SK-N-SH treated with all-trans-retinoic acid at 6 μM for 48 hours (cell line): ENCODE measurements around the gene KREMEN1.

Source experiments
- ATAC-seq: fragments of 200-7000 bp; cut with Tn5 transposase; 3 replicates; pipeline ENCODE4 v1.9.1; 2020; ENCODE audit warnings: mild to moderate bottlenecking, moderate library complexity
- ARNTL ChIP-seq: fragments of 450-650 bp; formaldehyde crosslinking; IDR thresholded peaks from 2 replicates; pipeline ENCODE4 v1.5.0; 2020; ENCODE audit warnings: low read depth, mild to moderate bottlenecking, moderate library complexity, borderline replicate concordance
- BACH2 ChIP-seq: fragments of 250-450 bp; sonication (Bioruptor Pico); IDR thresholded peaks from 2 replicates; pipeline ENCODE4 v1.9.0; 2021; ENCODE audit warnings: mild to moderate bottlenecking, borderline replicate concordance
- ESRRG ChIP-seq: fragments of 250-450 bp; sonication (Bioruptor Pico); IDR thresholded peaks from 2 replicates; pipeline ENCODE4 v1.6.1; 2021; ENCODE audit warnings: mild to moderate bottlenecking
- GLIS3 ChIP-seq: fragments of 250-450 bp; sonication (Bioruptor Pico); IDR thresholded peaks from 2 replicates; pipeline ENCODE4 v1.5.0; 2020; ENCODE audit warnings: mild to moderate bottlenecking, moderate library complexity
- ISL1 ChIP-seq: fragments of 250-450 bp; sonication (Bioruptor Pico); IDR thresholded peaks from 2 replicates; pipeline ENCODE4 v2.1.2; 2022; ENCODE audit warnings: mild to moderate bottlenecking, moderate library complexity
- OSR1 ChIP-seq: fragments of 250-450 bp; sonication (Bioruptor Pico); IDR thresholded peaks from 2 replicates; pipeline ENCODE4 v1.8.0; 2022; ENCODE audit warnings: moderate library complexity, mild to moderate bottlenecking, inconsistent platforms
- PPARA ChIP-seq: fragments of 250-450 bp; sonication (Bioruptor Pico); IDR thresholded peaks from 2 replicates; pipeline ENCODE4 v1.5.0; 2020; ENCODE audit warnings: mild to moderate bottlenecking, borderline replicate concordance
- RARB ChIP-seq: fragments of 250-450 bp; sonication (Bioruptor Pico); IDR thresholded peaks from 2 replicates; pipeline ENCODE4 v1.8.0; 2021; ENCODE audit warnings: mild to moderate bottlenecking, moderate library complexity
- SNAI2 ChIP-seq: fragments of 250-450 bp; sonication (Bioruptor Pico); IDR thresholded peaks from 2 replicates; pipeline ENCODE4 v1.5.0; 2020; ENCODE audit warnings: mild to moderate bottlenecking, moderate library complexity
- TCF4 ChIP-seq: fragments of 250-450 bp; sonication (Bioruptor Pico); IDR thresholded peaks from 2 replicates; pipeline ENCODE4 v1.8.0; 2021; ENCODE audit warnings: mild to moderate bottlenecking, moderate library complexity, borderline replicate concordance
- TOX ChIP-seq: fragments of 250-450 bp; sonication (Bioruptor Pico); IDR thresholded peaks from 2 replicates; pipeline ENCODE4 v1.8.0; 2021; ENCODE audit warnings: mild to moderate bottlenecking, moderate library complexity, borderline replicate concordance
- ZC3H10 ChIP-seq: fragments of 250-450 bp; sonication (Bioruptor Pico); IDR thresholded peaks from 2 replicates; pipeline ENCODE4 v1.5.1; 2021; ENCODE audit warnings: mild to moderate bottlenecking, moderate library complexity
- ZFP3 ChIP-seq: fragments of 250-450 bp; sonication (Bioruptor Pico); IDR thresholded peaks from 2 replicates; pipeline ENCODE4 v1.5.0; 2020; ENCODE audit warnings: mild to moderate bottlenecking, moderate library complexity
- ZFP30 ChIP-seq: fragments of 450-650 bp; formaldehyde crosslinking; IDR thresholded peaks from 2 replicates; pipeline ENCODE4 v1.5.0; 2022; ENCODE audit warnings: mild to moderate bottlenecking, moderate library complexity
- ZNF565 ChIP-seq: fragments of 450-650 bp; formaldehyde crosslinking; conservative IDR thresholded peaks from 2 replicates; pipeline ENCODE4 v1.5.0; 2020; ENCODE audit warnings: low read depth, mild to moderate bottlenecking, moderate library complexity
- ZNF70 ChIP-seq: fragments of 450-650 bp; formaldehyde crosslinking; IDR thresholded peaks from 2 replicates; pipeline ENCODE4 v1.5.0; 2020; ENCODE audit warnings: mild to moderate bottlenecking, moderate library complexity
- TF ChIP-seq, protein P1 (sequence below): fragments of 250-450 bp; sonication (Bioruptor Pico); IDR thresholded peaks from 2 replicates; pipeline ENCODE4 v1.8.0; 2021; ENCODE audit warnings: low read depth, mild to moderate bottlenecking, moderate library complexity, borderline replicate concordance
- TF ChIP-seq, protein P2 (sequence below): fragments of 250-450 bp; sonication (Bioruptor Pico); IDR thresholded peaks from 2 replicates; pipeline ENCODE4 v1.5.0; 2020; ENCODE audit warnings: mild to moderate bottlenecking, moderate library complexity
- TF ChIP-seq, protein P3 (sequence below): fragments of 250-450 bp; sonication (Bioruptor Pico); IDR thresholded peaks from 2 replicates; pipeline ENCODE4 v1.5.1; 2020; ENCODE audit warnings: low read depth, mild to moderate bottlenecking, moderate library complexity
- TF ChIP-seq, protein P4 (sequence below): fragments of 250-450 bp; sonication (Bioruptor Pico); IDR thresholded peaks from 2 replicates; pipeline ENCODE4 v1.8.0; 2020; ENCODE audit warnings: mild to moderate bottlenecking, moderate library complexity, borderline replicate concordance
- TF ChIP-seq, protein P5 (sequence below): fragments of 250-450 bp; sonication (Bioruptor Pico); IDR thresholded peaks from 2 replicates; pipeline ENCODE4 v1.5.1; 2021; ENCODE audit warnings: mild to moderate bottlenecking, moderate library complexity

The KREMEN1 gene

DNA sequence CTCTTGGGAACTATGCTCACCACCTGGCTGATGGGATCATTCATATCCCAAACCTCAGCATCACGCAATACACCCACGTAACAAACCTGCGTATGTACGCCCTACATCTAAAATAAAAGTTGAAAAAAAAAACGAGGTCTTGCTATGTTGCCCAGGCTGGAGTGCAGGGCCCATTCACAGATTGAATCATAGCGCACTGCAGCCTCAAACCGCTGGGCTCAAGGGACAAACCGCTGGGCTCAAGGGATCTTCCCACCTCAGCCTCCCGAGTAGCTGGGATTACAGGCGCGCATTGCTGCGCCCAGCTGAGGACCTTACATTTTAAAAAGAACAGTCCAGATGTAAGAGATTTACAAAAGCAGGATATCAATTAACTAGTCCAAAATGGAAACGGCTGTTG is 91.0 kb downstream of the KREMEN1 start:
- TF ChIP-seq ISL1 (CRISPR knock-in tag) (no peak), ZNF565 (CRISPR knock-in tag) (no peak), OSR1 (CRISPR knock-in tag) (no peak), ARNTL (CRISPR knock-in tag) (no peak), BACH2 (no peak), ZC3H10 (CRISPR knock-in tag) (no peak), ZFP30 (CRISPR knock-in tag) (no peak), TOX (CRISPR knock-in tag) (no peak), TCF4 (CRISPR knock-in tag) (no peak), GLIS3 (no peak), PPARA (no peak), RARB (CRISPR knock-in tag) (no peak), SNAI2 (CRISPR knock-in tag) (no peak), ESRRG (CRISPR knock-in tag) (no peak)
- TF ChIP-seq, protein P1, sequence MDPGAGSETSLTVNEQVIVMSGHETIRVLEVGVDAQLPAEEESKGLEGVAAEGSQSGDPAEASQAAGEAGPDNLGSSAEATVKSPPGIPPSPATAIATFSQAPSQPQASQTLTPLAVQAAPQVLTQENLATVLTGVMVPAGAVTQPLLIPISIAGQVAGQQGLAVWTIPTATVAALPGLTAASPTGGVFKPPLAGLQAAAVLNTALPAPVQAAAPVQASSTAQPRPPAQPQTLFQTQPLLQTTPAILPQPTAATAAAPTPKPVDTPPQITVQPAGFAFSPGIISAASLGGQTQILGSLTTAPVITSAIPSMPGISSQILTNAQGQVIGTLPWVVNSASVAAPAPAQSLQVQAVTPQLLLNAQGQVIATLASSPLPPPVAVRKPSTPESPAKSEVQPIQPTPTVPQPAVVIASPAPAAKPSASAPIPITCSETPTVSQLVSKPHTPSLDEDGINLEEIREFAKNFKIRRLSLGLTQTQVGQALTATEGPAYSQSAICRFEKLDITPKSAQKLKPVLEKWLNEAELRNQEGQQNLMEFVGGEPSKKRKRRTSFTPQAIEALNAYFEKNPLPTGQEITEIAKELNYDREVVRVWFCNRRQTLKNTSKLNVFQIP (CRISPR knock-in tag) = no peak
- TF ChIP-seq, protein P2, sequence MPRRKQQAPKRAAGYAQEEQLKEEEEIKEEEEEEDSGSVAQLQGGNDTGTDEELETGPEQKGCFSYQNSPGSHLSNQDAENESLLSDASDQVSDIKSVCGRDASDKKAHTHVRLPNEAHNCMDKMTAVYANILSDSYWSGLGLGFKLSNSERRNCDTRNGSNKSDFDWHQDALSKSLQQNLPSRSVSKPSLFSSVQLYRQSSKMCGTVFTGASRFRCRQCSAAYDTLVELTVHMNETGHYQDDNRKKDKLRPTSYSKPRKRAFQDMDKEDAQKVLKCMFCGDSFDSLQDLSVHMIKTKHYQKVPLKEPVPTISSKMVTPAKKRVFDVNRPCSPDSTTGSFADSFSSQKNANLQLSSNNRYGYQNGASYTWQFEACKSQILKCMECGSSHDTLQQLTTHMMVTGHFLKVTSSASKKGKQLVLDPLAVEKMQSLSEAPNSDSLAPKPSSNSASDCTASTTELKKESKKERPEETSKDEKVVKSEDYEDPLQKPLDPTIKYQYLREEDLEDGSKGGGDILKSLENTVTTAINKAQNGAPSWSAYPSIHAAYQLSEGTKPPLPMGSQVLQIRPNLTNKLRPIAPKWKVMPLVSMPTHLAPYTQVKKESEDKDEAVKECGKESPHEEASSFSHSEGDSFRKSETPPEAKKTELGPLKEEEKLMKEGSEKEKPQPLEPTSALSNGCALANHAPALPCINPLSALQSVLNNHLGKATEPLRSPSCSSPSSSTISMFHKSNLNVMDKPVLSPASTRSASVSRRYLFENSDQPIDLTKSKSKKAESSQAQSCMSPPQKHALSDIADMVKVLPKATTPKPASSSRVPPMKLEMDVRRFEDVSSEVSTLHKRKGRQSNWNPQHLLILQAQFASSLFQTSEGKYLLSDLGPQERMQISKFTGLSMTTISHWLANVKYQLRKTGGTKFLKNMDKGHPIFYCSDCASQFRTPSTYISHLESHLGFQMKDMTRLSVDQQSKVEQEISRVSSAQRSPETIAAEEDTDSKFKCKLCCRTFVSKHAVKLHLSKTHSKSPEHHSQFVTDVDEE = no peak
- TF ChIP-seq, protein P3, sequence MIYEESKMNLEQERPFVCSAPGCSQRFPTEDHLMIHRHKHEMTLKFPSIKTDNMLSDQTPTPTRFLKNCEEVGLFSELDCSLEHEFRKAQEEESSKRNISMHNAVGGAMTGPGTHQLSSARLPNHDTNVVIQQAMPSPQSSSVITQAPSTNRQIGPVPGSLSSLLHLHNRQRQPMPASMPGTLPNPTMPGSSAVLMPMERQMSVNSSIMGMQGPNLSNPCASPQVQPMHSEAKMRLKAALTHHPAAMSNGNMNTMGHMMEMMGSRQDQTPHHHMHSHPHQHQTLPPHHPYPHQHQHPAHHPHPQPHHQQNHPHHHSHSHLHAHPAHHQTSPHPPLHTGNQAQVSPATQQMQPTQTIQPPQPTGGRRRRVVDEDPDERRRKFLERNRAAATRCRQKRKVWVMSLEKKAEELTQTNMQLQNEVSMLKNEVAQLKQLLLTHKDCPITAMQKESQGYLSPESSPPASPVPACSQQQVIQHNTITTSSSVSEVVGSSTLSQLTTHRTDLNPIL (CRISPR knock-in tag) = no peak
- TF ChIP-seq, protein P4, sequence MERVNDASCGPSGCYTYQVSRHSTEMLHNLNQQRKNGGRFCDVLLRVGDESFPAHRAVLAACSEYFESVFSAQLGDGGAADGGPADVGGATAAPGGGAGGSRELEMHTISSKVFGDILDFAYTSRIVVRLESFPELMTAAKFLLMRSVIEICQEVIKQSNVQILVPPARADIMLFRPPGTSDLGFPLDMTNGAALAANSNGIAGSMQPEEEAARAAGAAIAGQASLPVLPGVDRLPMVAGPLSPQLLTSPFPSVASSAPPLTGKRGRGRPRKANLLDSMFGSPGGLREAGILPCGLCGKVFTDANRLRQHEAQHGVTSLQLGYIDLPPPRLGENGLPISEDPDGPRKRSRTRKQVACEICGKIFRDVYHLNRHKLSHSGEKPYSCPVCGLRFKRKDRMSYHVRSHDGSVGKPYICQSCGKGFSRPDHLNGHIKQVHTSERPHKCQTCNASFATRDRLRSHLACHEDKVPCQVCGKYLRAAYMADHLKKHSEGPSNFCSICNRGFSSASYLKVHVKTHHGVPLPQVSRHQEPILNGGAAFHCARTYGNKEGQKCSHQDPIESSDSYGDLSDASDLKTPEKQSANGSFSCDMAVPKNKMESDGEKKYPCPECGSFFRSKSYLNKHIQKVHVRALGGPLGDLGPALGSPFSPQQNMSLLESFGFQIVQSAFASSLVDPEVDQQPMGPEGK = no peak
- no peak for ATAC-seq

DNA sequence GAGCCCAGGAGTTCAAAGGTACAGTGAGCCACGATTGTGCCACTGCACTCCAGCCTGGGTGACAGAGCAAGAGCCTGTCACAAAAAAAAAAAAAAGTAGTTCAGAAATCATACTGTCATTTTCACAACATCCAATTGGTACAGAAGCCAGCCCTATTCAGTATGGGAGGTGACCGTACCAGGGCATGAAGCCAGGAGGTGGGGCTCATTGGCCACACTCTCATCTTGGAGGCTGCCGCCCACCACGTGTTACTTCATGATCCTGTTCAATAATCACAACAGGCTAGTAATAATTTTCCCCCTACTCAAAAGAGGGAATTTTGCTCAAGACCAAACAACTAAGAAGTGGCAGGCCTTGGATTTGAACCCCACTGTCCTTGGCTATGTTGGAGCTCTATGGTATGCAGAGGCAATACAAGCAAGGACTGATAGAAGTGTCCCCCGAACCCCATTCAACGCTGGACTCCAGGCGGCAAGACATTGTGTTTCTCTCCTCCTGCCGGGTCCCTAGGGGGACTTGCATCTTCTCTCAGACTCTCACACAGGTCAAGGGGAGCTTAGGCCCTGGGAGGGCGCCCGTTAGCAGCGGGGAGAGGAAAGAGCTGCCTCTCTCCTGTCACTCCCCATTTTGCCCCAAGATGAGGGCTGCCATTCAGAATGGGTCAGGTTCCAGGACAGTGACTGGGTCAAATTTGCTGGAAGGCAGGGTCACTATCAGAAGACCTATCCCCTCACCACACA is 92.7 kb downstream of the KREMEN1 start:
- ATAC-seq = no peak
- TF ChIP-seq ZNF565 (CRISPR knock-in tag) (no peak), ZFP3 (CRISPR knock-in tag) (no peak), RARB (CRISPR knock-in tag) (no peak), ZC3H10 (CRISPR knock-in tag) (no peak), TCF4 (CRISPR knock-in tag) (no peak), ZNF70 (CRISPR knock-in tag) (no peak), ESRRG (CRISPR knock-in tag) (no peak), ARNTL (CRISPR knock-in tag) (no peak)
- TF ChIP-seq, protein P5, sequence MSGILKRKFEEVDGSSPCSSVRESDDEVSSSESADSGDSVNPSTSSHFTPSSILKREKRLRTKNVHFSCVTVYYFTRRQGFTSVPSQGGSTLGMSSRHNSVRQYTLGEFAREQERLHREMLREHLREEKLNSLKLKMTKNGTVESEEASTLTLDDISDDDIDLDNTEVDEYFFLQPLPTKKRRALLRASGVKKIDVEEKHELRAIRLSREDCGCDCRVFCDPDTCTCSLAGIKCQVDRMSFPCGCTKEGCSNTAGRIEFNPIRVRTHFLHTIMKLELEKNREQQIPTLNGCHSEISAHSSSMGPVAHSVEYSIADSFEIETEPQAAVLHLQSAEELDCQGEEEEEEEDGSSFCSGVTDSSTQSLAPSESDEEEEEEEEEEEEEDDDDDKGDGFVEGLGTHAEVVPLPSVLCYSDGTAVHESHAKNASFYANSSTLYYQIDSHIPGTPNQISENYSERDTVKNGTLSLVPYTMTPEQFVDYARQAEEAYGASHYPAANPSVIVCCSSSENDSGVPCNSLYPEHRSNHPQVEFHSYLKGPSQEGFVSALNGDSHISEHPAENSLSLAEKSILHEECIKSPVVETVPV (CRISPR knock-in tag) = no peak
- TF ChIP-seq, protein P3 (CRISPR knock-in tag) = no peak
- TF ChIP-seq, protein P2 = no peak
- TF ChIP-seq, protein P1 (CRISPR knock-in tag) = no peak
- TF ChIP-seq, protein P4 = no peak
